OCI-LY3 (cell line): ENCODE results near the gene CRTAC1.

Experiments used
- CTCF ChIP-seq: fragments of 200-600, 300-600 bp; sonication (generic); IDR thresholded peaks from 2 replicates; pipeline ENCODE4 v1.5.1; 2014; ENCODE audit warnings: antibody characterized with exemption, low read length, low read depth
- EZH2phosphoT487 ChIP-seq: fragments of 200-600 bp; shearing (Covaris generic); IDR thresholded peaks from 2 replicates; pipeline ENCODE4 v1.6.1; 2018; ENCODE audit warnings: antibody characterized with exemption, mixed run types, low read depth

- no peak for TF ChIP-seq CTCF
- TF ChIP-seq EZH2phosphoT487: no peak
These were observed 119.8 kb downstream of the CRTAC1 start for GRCh38 chr10:97910661-97911060.
